HG03280 (cell line): ENCODE data around the gene NUP133.

Experiments
- ATAC-seq: cut with Tn5 transposase; IDR thresholded peaks from one replicate; pipeline ENCODE4 v1.9.1; 2021; ENCODE audit warnings: mild to moderate bottlenecking, moderate library complexity; ENCODE audit not compliant: unreplicated experiment

The NUP133 gene

GRCh38 chr1:229452956-229453801, 55.0 kb downstream of the NUP133 start:
- ATAC-seq: no peak

GRCh38 chr1:229448845-229449244, 59.3 kb downstream of the NUP133 start:
- no peak for ATAC-seq

GRCh38 chr1:229448354-229448753, 59.8 kb downstream of the NUP133 start:
- ATAC-seq: no peak

- no peak for ATAC-seq
Observed at GRCh38 chr1:229447809-229448252, 60.3 kb downstream of the NUP133 start.

- no peak for ATAC-seq
Observed at GRCh38 chr1:229445828-229446227, 62.3 kb downstream of the NUP133 start.

- ATAC-seq: peak; percentile 96
Observed at GRCh38 chr1:229440851-229441537, 67.1 kb downstream of the NUP133 start.

GRCh38 chr1:229438021-229438420, 70.1 kb downstream of the NUP133 start:
- no peak for ATAC-seq

GRCh38 chr1:229437443-229437842, 70.7 kb downstream of the NUP133 start:
- ATAC-seq: no peak

- no peak for ATAC-seq
Observed at GRCh38 chr1:229436201-229436600, 71.9 kb downstream of the NUP133 start.

GRCh38 chr1:229434641-229435051, 73.5 kb downstream of the NUP133 start:
- no peak for ATAC-seq

- ATAC-seq: no peak
Observed at GRCh38 chr1:229434005-229434640, 74.0 kb downstream of the NUP133 start, which contains the start of gene ACTA1. Gene ACTA1, minus strand, starts transcription at chr1:229434094. Its CDS starts 979 bp downstream, at chr1:229433115.

- no peak for ATAC-seq
Observed at GRCh38 chr1:229433364-229434004, 74.7 kb downstream of the NUP133 start.

- no peak for ATAC-seq
Observed at GRCh38 chr1:229432905-229433304, 75.2 kb downstream of the NUP133 start.

GRCh38 chr1:229432116-229432461, 76.1 kb downstream of the NUP133 start:
- no peak for ATAC-seq

- ATAC-seq: no peak
Observed at GRCh38 chr1:229431284-229432115, 76.6 kb downstream of the NUP133 start.

GRCh38 chr1:229430761-229431283, 77.3 kb downstream of the NUP133 start:
- no peak for ATAC-seq

- ATAC-seq: no peak
Observed at GRCh38 chr1:229428256-229428655, 79.9 kb downstream of the NUP133 start.

GRCh38 chr1:229427572-229427971, 80.6 kb downstream of the NUP133 start:
- no peak for ATAC-seq

GRCh38 chr1:229425564-229426159, 82.5 kb downstream of the NUP133 start:
- ATAC-seq: no peak

- ATAC-seq: no peak
Observed at GRCh38 chr1:229420765-229421164, 87.4 kb downstream of the NUP133 start.
